ENCODE results near the gene EFHD2.

DNA sequence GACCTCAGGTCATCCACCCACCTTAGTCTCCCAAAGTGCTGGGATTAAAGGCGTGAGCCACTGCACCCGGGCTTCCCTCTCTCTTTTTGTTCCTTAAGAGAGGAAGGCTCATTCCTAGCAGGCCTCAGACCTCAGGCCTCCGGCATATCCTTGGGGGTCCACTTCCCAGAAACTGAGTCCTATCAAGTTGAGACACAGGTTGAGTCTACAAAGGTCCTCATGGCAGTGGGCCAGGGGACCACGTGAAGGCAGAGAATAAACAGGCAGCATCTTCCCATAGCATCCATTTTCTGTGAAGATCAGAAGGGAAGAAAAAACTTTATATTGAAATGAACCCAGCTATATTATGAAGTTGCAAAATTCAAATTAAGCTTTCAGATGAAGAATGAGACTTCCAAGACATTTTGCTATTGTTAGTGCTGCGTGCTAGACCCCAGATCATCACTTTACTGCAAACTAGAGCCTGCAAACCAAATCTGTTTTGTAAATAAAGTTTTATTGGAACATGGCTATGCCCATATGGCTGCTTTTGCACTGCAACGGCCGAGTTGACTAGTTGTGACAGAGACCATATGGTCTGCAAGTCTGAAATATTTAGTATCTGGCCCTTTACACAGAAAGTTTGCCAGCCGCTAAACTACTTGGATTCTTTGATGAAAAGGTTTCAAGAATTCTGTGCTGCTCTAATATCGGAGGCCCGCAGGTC, 43.3 kb downstream of the EFHD2 start:
- TF ChIP-seq, protein P1, sequence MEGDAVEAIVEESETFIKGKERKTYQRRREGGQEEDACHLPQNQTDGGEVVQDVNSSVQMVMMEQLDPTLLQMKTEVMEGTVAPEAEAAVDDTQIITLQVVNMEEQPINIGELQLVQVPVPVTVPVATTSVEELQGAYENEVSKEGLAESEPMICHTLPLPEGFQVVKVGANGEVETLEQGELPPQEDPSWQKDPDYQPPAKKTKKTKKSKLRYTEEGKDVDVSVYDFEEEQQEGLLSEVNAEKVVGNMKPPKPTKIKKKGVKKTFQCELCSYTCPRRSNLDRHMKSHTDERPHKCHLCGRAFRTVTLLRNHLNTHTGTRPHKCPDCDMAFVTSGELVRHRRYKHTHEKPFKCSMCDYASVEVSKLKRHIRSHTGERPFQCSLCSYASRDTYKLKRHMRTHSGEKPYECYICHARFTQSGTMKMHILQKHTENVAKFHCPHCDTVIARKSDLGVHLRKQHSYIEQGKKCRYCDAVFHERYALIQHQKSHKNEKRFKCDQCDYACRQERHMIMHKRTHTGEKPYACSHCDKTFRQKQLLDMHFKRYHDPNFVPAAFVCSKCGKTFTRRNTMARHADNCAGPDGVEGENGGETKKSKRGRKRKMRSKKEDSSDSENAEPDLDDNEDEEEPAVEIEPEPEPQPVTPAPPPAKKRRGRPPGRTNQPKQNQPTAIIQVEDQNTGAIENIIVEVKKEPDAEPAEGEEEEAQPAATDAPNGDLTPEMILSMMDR (conservative IDR thresholded peaks at IDR 0.05; ENCODE audit: low read length) = no peak
- TF ChIP-seq EZH2phosphoT487 (IDR thresholded peaks at IDR 0.05; ENCODE audit: borderline replicate concordance) = no peak

Data from Loucy (cell line).